HG02885 (cell line): ENCODE measurements around the gene ZNF790.
A peak's percentile ranks its signal among the peaks of the same experiment; 100 is the strongest.

Experiments used
- ATAC-seq: cut with Tn5 transposase; IDR thresholded peaks from one replicate; pipeline ENCODE4 v1.9.1; 2021; ENCODE audit warnings: mild to moderate bottlenecking; ENCODE audit not compliant: unreplicated experiment, poor library complexity

Gene ZNF790

GRCh38 chr19:36772311-36773222 lies 65.6 kb downstream of the ZNF790 start, which contains the start of gene ZNF850:
Gene ZNF850 (minus strand): TSS chr19:36772807. CDS start chr19:36762606, 10,201 bp downstream.
- peak; percentile 95 for ATAC-seq

- ATAC-seq: no peak
These were observed 66.6 kb downstream of the ZNF790 start for GRCh38 chr19:36771261-36772231.
